Stimulated activated CD8-positive, alpha-beta memory T cell treated with anti-CD3 and anti-CD28 coated beads, Interleukin-7, amount 100 ng/mL, for 4 hours (primary cell): ENCODE measurements around the gene SAA2.
"Not testable (repeated sequence)": the region's sequence is repeated elsewhere in the genome, so short reads cannot be mapped to it uniquely, and the experiment has no call there.

Experiments
- DNase-seq, 2 donors: peaks; one replicate each; pipeline ENCODE4 v3.0.0-alpha.2; 2020; ENCODE audit warnings: low read depth in 2 of 2

The SAA2 gene

GRCh38 chr11:18248561-18248960 is at the start of gene SAA2:
TSS of gene SAA2 (minus strand) at chr11:18248668. CDS start at chr11:18248011, 657 bp downstream.
- no peak for DNase-seq

- no peak for DNase-seq
These were observed 46.8 kb upstream of the SAA2 start for GRCh38 chr11:18295316-18295715.

GRCh38 chr11:18294862-18295261 is 46.4 kb upstream of the SAA2 start:
- no peak for DNase-seq

- no peak for DNase-seq
These were observed 40.4 kb upstream of the SAA2 start for GRCh38 chr11:18288911-18289310.

DNA sequence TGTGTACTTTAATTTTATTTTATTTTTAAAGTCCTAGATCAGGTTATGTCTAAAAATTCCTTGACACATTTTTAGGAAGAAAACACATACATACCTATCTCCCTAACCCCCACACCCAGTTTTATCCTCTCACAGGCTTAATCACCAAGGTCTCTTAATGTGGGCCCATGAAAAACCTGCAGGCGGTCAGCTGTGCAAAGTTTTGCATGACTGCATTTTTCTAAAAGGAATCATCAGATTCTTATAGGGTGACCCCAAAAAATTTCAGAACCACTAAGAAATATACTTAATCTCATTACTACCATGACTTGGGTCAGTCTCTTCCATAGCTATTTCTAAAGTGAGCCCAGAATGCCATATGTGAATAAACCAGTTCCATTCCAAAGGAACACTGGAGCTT is 37.4 kb upstream of the SAA2 start:
- no peak for DNase-seq

DNA sequence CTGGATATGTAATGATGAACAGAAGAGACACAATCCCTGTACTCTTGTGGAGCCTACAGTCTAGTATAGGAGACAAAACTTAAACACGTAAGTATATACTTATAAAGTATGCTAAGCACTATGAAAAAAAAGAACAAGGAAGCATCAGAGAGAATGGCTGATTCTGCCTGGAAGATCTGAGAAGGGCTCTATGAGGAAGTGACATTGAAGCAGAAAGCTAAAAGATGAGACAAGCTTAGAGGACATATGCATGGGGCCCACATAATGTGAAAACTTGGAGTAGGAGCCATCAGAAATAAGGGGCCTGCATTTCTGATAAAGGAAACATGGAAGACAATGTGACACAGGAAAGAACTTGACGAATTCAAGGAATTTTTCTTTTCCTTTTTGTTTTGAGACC is 34.2 kb upstream of the SAA2 start:
- DNase-seq = no peak

- no peak for DNase-seq
These were observed 32.1 kb upstream of the SAA2 start for GRCh38 chr11:18280438-18281045.

DNA sequence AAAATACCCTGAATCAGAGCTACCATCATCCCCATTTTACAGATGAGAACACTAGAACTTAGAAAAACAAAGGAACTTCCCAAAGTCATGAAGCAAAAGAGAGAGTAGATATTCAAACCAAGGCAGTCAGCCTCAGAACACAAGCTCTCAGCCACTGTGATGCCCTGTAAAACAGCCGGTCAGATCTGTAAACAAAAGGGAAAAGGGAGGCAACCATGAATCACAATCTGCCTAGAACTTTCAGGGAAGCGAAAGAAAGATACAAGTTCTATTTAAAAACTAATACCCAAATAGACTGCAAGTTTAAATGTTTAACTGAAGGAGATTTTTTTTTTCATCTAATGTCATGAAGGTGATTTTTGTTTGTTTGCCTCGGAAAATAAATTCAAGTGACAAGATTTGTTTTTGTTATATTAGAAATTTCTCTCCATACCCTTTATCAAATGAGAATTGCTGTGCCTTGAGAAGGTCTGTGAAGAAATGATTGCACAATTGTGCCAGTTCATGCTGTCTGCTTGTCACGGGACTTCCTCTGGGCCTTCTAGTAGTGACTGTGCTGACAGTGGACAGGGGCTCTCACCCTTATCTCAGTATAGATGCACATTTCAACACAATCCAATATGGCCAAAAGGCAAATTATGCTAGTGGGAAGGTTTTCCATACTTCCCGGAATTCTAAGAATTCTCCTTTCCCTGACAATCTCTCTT is 29.2 kb upstream of the SAA2 start:
- no peak for DNase-seq

DNA sequence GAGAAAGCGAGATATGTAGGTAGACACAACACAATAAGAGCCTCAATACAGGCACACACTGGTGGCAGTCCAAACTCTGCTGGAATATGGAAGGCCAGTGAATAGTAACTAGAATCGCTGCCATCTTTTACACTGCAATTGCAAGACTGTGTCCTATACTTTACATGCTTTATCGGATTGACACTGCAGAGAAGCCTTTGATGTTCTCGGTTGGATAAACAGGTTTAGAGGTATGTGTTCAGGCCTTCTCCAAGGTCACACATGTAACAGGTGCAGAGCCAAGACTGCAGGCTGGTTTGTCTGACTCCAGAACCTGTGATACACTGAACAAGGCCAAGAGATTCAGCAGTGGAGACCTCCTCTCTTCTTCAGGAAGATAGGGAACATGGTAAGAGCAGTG is 22.7 kb upstream of the SAA2 start:
- no peak for DNase-seq

- DNase-seq = no peak
These were observed 21.6 kb upstream of the SAA2 start for GRCh38 chr11:18270102-18270501.

DNA sequence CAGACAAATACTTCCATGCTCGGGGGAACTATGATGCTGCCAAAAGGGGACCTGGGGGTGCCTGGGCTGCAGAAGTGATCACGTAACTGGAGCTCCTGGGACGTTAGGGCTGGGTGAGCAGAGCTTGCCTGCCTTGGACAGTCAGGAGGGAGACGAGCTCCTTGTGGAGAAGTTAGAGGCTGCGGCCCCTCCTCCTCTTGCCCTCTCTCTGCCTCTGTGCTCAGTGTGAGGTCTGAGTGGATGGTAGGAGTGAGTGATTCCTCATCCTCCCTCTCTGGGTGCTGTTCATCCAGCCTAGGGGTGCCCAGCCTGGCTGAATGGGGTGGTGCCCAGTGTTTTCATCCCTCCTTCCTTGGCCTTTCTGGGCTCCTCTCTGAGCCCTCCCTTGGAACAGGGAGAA is 20.8 kb upstream of the SAA2 start:
- not testable (repeated sequence) for DNase-seq

- not testable (repeated sequence) for DNase-seq
These were observed 19.1 kb upstream of the SAA2 start for GRCh38 chr11:18267335-18268133.

GRCh38 chr11:18265949-18266348 is 17.5 kb upstream of the SAA2 start, which contains the start of gene SAA1:
TSS of gene SAA1 (plus strand) at chr11:18266264. CDS start at chr11:18266888, 624 bp downstream.
- no peak for DNase-seq

DNA sequence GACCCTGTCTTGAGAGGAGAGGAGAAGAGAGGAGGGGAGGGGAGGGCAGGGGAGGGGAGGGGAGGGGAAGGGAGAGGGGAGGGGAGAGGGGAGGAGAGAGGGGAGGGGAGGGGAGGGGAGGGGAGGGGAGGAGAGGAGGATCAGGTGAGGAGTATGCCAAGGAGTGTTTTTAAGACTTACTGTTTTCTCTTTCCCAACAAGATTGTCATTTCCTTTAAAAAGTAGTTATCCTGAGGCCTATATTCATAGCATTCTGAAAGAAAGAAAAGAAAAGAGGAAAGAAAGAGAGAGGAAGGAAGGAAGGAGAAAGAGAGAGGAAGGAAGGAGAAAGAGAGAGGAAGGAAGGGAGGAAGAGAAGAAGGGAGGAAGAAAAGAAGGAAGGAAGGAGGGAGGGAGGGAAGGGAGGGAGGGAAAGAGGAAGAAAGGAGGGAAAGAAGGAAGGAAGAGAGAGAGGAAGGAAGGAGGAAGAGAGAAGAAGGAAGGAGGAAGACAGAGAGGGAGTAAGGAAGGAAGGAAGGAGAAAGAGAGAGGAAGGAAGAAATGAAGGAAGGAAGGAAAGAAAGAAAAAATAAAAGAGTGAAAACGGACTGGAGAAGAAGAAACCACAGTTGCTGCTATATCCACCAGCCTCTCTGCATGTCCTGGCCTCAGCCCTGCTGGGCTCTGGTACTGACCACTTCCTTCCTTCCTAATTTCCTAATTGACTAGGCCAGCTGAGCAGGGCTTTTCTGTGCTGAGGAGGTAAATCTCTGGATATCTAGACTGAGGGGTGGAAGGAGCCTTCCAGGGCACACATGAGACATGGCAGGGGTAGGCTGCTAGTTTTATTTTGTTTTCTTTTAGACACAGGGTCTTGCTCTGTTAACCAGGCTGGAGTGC is 16.4 kb upstream of the SAA2 start:
- DNase-seq = no peak

GRCh38 chr11:18264035-18264434 is 15.6 kb upstream of the SAA2 start:
- no peak for DNase-seq

- DNase-seq = not testable (repeated sequence)
These were observed 14.3 kb upstream of the SAA2 start for GRCh38 chr11:18262681-18263350.

- DNase-seq = no peak
These were observed 13.3 kb upstream of the SAA2 start for GRCh38 chr11:18261721-18262120.

DNA sequence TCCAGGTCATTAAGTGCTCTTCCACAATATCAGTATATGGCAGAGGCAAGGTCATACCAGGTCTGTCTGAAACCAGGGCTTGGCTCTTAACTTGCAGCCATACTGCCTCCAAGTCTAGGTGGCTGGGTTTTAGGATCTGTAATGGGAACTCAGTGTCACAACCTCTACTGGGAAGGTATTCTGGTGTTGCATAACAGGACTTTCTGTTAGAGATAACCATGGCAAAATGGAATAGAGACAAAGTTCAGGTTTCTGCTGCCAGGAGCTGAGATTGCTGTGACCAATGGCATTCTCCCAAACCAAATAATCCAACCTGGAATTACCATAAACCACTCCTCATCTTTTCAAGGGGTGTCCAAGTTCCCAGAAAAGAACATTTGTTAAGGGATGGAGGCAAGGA is 10.8 kb upstream of the SAA2 start:
- no peak for DNase-seq

DNA sequence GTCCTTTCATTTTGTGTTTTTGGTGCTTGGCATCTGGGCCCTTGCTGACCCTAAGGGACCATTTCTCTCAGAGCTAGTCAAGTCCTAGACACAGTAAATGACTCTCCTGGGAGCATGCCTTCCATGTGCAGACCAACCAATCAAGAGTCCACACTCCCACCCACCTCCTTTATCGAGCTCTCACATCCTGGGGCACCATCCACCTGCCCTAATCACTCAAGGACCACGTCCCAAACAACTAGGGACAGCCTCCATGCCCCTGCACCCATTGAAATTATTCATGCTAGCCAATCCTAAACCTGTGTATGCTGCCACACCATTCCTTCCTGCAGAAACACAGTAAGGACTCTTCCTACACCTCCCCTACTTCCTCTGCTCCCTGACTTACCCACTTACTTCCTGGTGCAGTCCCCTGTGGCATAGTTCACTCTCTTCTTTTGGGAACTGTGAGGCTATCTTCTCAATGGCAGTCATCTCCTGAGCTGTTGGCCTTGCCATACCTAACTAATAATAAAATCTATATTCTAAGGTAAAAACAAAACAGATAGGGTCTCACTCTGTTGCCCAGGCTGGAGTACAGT is 6.4 kb upstream of the SAA2 start:
- DNase-seq = no peak

GRCh38 chr11:18253778-18254338 is 5.4 kb upstream of the SAA2 start:
- no peak for DNase-seq
